Measurements from ENCODE around the gene CCDC38. TPM values are rescaled to one million over a fixed set of nuclear protein-coding genes. Genes with fewer than 3 reads are reported as not detected.

Gene CCDC38
- total RNA-seq, 4 donors from 2014 or later = 0.17 TPM; not detected in 3

- Histone ChIP-seq H3K36me3 (peaks cover 19 to 46% (median 32%) of the 10 kb centered on the region in 4 donors), H3K4me3 (no peak overlapping the region), H3K4me1 (peaks cover 17 to 28% (median 24%) of the 10 kb centered on the region in 4 donors), H3K27ac (replicated peaks in 1 of 4) (no peak overlapping the region), H3K27me3 (no peaks in the 10 kb centered on the region), H3K9me3 (no peaks in the 10 kb centered on the region)
- intact Hi-C loops (cut with DNase I) = no loop called here
- no peak for DNase-seq (ENCODE audit: extremely low spot score)
- no peak for TF ChIP-seq POLR2A (IDR thresholded peaks at IDR 0.05; ENCODE audit: low read depth)
- no peak for TF ChIP-seq POLR2AphosphoS5 (IDR thresholded peaks at IDR 0.05)
- TF ChIP-seq EP300 (IDR thresholded peaks at IDR 0.05) = no peak
- TF ChIP-seq CTCF (IDR thresholded peaks at IDR 0.05) = no peak
- 97% methylated on average over 3 of the region's 3 CpGs for WGBS
Observed at GRCh38 chr12:95862038-95862437, 80.4 kb downstream of the CCDC38 start.

- intact Hi-C loops (cut with DNase I) = no loop called here
- WGBS = 75% methylated on average over 10 of the region's 10 CpGs
- DNase-seq (ENCODE audit: extremely low spot score) = no peak
- Histone ChIP-seq H3K9me3 (no peaks in the 10 kb centered on the region), H3K36me3 (peaks cover 11 to 30% (median 25%) of the 10 kb centered on the region in 4 donors), H3K4me3 (peak overlapping the region; percentile 66 to 85 (median 84)), H3K4me1 (peaks cover 17 to 28% (median 24%) of the 10 kb centered on the region in 4 donors), H3K27ac (replicated peaks in 1 of 4) (no peak overlapping the region), H3K27me3 (no peaks in the 10 kb centered on the region)
- TF ChIP-seq POLR2A (IDR thresholded peaks at IDR 0.05; ENCODE audit: low read depth) (no peak), CTCF (IDR thresholded peaks at IDR 0.05) (no peak), POLR2AphosphoS5 (IDR thresholded peaks at IDR 0.05) (no peak), EP300 (IDR thresholded peaks at IDR 0.05) (no peak)
Observed at GRCh38 chr12:95859947-95860850, 82.2 kb downstream of the CCDC38 start.

GRCh38 chr12:95859344-95859816, 83.0 kb downstream of the CCDC38 start:
- H3K27ac ChIP-seq (replicated peaks in 1 of 4) = peak overlapping the region; percentile 64 to 88 (median 77)
- no peaks in the 10 kb centered on the region for H3K9me3 ChIP-seq
- H3K27me3 ChIP-seq = no peaks in the 10 kb centered on the region
- intact Hi-C loops (cut with DNase I) = no loop called here
- no peak for DNase-seq (ENCODE audit: extremely low spot score)
- H3K36me3 ChIP-seq = peaks cover 11 to 29% (median 20%) of the 10 kb centered on the region in 4 donors
- WGBS = 4% methylated on average over 13 of the region's 13 CpGs
- H3K4me3 ChIP-seq = peak overlapping the region; percentile 66 to 85 (median 84)
- no peak for TF ChIP-seq CTCF (IDR thresholded peaks at IDR 0.05)
- H3K4me1 ChIP-seq = peaks cover 17 to 28% (median 24%) of the 10 kb centered on the region in 4 donors

GRCh38 chr12:95858451-95859343, 83.7 kb downstream of the CCDC38 start, which contains the start of gene SNRPF:
Gene SNRPF (plus strand): TSS chr12:95858952. CDS start chr12:95859074, 122 bp downstream.
- Histone ChIP-seq H3K4me3 (peak within 1 kb of the TSS; percentile 66 to 85 (median 84)), H3K36me3 (peaks cover 11 to 27% (median 18%) of the 10 kb centered on the region in 4 donors), H3K27ac (replicated peaks in 1 of 4) (peak within 1 kb of the TSS; percentile 64 to 88 (median 77)), H3K4me1 (peaks cover 17 to 28% (median 24%) of the 10 kb centered on the region in 4 donors), H3K9me3 (no peaks in the 10 kb centered on the region), H3K27me3 (no peaks in the 10 kb centered on the region)
- intact Hi-C loops (cut with DNase I) = no loop called here
- WGBS = under 1% methylated on average over 34 of the region's 54 CpGs
- DNase-seq (ENCODE audit: extremely low spot score) = peak; percentile 99
- TF ChIP-seq POLR2A (IDR thresholded peaks at IDR 0.05; ENCODE audit: low read depth) = no peak
- TF ChIP-seq EP300 (IDR thresholded peaks at IDR 0.05) = no peak
- TF ChIP-seq CTCF (IDR thresholded peaks at IDR 0.05) = peak in 2 of 3 experiments; percentile 22 to 31
- TF ChIP-seq POLR2AphosphoS5 (IDR thresholded peaks at IDR 0.05) = peak; percentile 68 to 85
